Measurements from ENCODE around the gene PHF19.

Gene PHF19

DNA sequence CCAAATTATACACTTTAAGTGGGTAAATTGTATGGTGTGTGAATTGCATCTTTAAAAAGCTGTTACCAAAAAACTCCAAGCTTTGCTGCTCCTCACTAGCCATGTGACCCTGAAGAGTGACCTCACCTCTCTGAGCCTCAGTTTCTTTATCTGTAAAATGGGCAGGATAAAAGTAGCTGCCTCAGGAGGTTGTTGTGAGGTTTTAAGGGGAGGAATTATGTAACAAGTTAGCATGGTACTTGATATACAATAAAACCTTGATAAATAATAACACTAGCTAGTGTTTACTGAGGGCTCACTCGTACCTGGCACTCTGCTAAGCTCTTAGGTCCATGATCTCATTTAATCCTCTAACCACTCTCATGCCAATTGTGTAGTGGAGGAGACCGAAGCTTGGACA, 19.0 kb upstream of the PHF19 start:
- TF ChIP-seq, protein P1, sequence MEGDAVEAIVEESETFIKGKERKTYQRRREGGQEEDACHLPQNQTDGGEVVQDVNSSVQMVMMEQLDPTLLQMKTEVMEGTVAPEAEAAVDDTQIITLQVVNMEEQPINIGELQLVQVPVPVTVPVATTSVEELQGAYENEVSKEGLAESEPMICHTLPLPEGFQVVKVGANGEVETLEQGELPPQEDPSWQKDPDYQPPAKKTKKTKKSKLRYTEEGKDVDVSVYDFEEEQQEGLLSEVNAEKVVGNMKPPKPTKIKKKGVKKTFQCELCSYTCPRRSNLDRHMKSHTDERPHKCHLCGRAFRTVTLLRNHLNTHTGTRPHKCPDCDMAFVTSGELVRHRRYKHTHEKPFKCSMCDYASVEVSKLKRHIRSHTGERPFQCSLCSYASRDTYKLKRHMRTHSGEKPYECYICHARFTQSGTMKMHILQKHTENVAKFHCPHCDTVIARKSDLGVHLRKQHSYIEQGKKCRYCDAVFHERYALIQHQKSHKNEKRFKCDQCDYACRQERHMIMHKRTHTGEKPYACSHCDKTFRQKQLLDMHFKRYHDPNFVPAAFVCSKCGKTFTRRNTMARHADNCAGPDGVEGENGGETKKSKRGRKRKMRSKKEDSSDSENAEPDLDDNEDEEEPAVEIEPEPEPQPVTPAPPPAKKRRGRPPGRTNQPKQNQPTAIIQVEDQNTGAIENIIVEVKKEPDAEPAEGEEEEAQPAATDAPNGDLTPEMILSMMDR (IDR thresholded peaks at IDR 0.05; ENCODE audit: low read depth, low read length, missing control alignments), result no peak
- no peak for DNase-seq (ENCODE audit: low read depth)
- no peak overlapping the region for H3K4me3 ChIP-seq (ENCODE audit: low read depth, low read length)

GRCh38 chr9:120894321-120895148, 17.5 kb upstream of the PHF19 start:
- TF ChIP-seq, protein P1 (IDR thresholded peaks at IDR 0.05; ENCODE audit: low read depth, low read length, missing control alignments), result no peak
- no peak for DNase-seq (ENCODE audit: low read depth)
- H3K4me3 ChIP-seq (ENCODE audit: low read depth, low read length), result no peak overlapping the region

DNA sequence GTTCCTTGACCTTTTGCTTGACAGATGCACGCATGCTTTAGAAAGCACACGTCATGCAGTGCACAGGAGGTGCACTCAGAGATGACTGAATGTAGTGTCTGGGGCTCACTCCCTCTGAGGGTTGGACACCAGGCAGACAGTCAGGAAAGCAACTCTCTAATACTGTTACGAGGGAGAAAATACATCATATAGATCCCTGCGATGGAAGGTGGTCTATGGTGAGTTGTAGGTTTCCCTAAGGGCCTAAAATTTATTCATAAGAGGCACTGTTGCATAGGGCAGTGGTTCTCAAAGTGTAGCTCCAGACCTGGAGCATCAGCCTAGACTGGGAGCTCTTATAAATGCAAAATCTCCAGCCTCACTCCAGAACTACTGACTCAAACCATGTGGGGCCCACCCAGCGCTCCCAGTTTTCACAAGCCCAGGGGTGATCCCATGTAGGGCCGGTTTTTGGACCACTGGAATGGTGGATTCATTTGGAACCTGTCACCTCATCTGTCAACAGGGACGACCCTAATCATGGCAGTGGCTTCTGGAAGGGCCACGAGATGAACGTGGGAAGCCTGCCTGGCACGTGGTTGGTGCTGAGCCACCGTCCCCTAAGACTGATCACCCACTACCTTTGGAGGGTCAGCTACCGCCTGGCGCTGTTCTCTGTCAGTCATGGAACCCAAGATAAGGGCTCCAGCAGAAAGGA, 16.8 kb upstream of the PHF19 start:
- H3K4me3 ChIP-seq (ENCODE audit: low read depth, low read length), result no peak overlapping the region
- TF ChIP-seq, protein P1 (IDR thresholded peaks at IDR 0.05; ENCODE audit: low read depth, low read length, missing control alignments), result no peak
- DNase-seq (ENCODE audit: low read depth), result no peak

GRCh38 chr9:120892748-120893610, 16.0 kb upstream of the PHF19 start:
- TF ChIP-seq, protein P1 (IDR thresholded peaks at IDR 0.05; ENCODE audit: low read depth, low read length, missing control alignments), result no peak
- H3K4me3 ChIP-seq (ENCODE audit: low read depth, low read length), result no peak overlapping the region
- DNase-seq (ENCODE audit: low read depth), result peak; percentile 86

DNA sequence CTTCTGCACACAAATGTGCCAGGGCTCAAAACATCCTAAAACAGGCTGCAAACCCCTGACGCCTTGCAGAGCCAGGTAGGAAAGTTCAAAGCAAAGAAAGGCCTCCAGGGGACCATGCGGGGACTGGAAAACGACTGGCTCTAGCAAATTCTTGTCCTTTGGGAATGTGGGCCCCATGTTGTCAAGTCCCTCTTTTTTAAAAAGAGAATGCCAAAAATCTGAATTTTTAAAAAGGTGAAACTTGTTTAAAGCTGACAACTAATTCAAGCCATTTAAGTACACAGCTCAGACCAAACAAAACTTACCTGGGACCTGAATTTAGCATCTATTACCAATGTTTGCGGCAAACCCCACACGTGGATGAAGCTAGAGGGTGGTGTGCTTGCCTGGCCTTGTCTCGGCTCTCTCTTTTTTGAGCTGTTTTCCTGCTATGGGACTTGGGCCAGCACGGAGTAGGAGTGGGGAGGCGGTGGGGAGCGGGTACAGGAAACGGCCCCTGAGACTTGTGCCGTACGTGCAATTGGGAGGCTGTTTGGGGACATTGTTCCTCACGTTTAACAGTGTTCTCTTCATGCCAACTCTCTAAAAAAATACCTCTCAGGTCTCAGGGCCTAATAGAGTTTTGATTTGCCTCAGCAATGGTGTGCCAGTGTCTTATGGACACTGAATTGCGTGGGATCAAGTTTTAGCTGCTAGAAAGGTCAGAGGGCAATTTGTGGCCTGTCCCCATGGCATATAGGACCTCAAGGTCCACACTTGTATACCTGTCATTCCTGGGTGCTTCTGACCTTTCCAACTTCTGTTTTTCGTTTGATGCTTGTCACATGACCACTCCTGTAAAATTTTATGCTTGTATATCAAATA, 15.1 kb upstream of the PHF19 start:
- peak overlapping the region; percentile 10; the same call in 1 of the 2 replicates for H3K4me3 ChIP-seq (ENCODE audit: low read depth, low read length)
- TF ChIP-seq, protein P1 (IDR thresholded peaks at IDR 0.05; ENCODE audit: low read depth, low read length, missing control alignments), result no peak

More for the DNA sequence above, 15.1 kb upstream of the PHF19 start:
- DNase-seq (ENCODE audit: low read depth), result no peak
